PFSK-1 (cell line): Measurements from ENCODE around the gene BRI3BP.

Source experiments
- FOXP2 ChIP-seq: optimal IDR thresholded peaks from 2 replicates; pipeline ENCODE3; 2011; ENCODE audit warnings: borderline replicate concordance, control low read depth, inconsistent platforms; ENCODE audit not compliant: insufficient read depth; ENCODE audit errors: extremely low read length, extremely low read depth
- POLR2AphosphoS5 ChIP-seq: IDR thresholded peaks from 2 replicates; pipeline ENCODE4 v1.6.1; 2012; ENCODE audit warnings: low read depth, mild to moderate bottlenecking, control low read depth, low read length, moderate library complexity
- SIN3A ChIP-seq: IDR thresholded peaks from 2 replicates; pipeline ENCODE4 v1.6.1; 2012; ENCODE audit warnings: mild to moderate bottlenecking, low read length, moderate library complexity, borderline replicate concordance; ENCODE audit not compliant: insufficient read depth
- TAF1 ChIP-seq: IDR thresholded peaks from 2 replicates; pipeline ENCODE4 v1.6.1; 2012; ENCODE audit warnings: low read length, control low read depth, borderline replicate concordance; ENCODE audit not compliant: insufficient read depth
- TF ChIP-seq, protein P1 (sequence below), 2 experiments: IDR thresholded peaks; 2 replicates each; pipeline versions ENCODE4 v1.6.1 to v1.8.0; 2011 to 2012; ENCODE audit warnings: low read depth in 2 of 2, low read length in 2 of 2, control low read depth in 1 of 2, inconsistent platforms in 1 of 2, mild to moderate bottlenecking in 1 of 2, moderate library complexity in 1 of 2; ENCODE audit not compliant: insufficient read depth in 1 of 2

The BRI3BP gene

DNA sequence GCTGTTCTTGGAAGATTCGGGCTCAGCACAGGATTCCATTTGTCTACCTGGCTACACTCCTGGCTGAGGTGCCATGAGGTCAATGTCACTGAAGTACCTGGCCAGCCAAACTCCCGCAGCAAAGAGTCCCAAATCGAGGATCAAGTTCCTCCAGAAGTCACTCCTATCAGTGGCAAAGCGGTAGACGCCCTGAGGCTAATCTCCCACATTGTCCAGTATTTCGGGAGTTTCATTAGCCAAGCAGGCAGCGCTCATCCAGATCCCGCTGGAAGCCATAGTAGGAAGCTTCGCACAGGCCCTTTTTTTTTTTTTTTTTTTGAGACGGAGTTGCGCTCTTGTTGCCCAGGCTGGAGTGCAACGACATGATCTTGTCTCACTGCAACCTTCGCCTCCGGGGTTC, 62.9 kb downstream of the BRI3BP start:
- TF ChIP-seq, protein P1, sequence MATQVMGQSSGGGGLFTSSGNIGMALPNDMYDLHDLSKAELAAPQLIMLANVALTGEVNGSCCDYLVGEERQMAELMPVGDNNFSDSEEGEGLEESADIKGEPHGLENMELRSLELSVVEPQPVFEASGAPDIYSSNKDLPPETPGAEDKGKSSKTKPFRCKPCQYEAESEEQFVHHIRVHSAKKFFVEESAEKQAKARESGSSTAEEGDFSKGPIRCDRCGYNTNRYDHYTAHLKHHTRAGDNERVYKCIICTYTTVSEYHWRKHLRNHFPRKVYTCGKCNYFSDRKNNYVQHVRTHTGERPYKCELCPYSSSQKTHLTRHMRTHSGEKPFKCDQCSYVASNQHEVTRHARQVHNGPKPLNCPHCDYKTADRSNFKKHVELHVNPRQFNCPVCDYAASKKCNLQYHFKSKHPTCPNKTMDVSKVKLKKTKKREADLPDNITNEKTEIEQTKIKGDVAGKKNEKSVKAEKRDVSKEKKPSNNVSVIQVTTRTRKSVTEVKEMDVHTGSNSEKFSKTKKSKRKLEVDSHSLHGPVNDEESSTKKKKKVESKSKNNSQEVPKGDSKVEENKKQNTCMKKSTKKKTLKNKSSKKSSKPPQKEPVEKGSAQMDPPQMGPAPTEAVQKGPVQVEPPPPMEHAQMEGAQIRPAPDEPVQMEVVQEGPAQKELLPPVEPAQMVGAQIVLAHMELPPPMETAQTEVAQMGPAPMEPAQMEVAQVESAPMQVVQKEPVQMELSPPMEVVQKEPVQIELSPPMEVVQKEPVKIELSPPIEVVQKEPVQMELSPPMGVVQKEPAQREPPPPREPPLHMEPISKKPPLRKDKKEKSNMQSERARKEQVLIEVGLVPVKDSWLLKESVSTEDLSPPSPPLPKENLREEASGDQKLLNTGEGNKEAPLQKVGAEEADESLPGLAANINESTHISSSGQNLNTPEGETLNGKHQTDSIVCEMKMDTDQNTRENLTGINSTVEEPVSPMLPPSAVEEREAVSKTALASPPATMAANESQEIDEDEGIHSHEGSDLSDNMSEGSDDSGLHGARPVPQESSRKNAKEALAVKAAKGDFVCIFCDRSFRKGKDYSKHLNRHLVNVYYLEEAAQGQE (IDR thresholded peaks at IDR 0.05; ENCODE audit: insufficient read depth in 1 of 2, low read depth in 2 of 2, low read length in 2 of 2) = no peak
- TF ChIP-seq POLR2AphosphoS5 (no peak), SIN3A (no peak), TAF1 (no peak), FOXP2 (no peak)

DNA sequence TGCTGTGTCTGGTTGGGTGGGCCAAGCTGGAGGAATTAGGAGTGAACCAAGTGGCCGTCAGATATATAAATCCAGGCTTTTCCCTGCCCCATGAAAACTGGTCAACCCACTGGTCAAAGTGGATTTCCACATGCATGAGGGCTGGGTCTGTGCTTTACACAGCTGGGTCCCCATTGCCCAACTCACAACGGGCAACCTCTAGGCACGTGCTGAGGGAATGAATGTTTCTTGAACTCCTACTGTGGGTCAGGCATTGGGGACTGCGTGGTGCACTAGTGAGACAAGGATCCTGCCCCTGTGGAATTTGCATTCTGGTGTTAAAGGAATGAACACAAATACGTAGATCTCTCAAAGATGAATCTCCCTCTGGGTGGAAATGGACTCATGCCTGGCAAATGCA, 64.3 kb downstream of the BRI3BP start:
- TF ChIP-seq FOXP2 = no peak
- TF ChIP-seq SIN3A = no peak
- TF ChIP-seq POLR2AphosphoS5 = no peak
- TF ChIP-seq TAF1 = no peak
- TF ChIP-seq, protein P1 (IDR thresholded peaks at IDR 0.05; ENCODE audit: insufficient read depth in 1 of 2, low read depth in 2 of 2, low read length in 2 of 2) = no peak

DNA sequence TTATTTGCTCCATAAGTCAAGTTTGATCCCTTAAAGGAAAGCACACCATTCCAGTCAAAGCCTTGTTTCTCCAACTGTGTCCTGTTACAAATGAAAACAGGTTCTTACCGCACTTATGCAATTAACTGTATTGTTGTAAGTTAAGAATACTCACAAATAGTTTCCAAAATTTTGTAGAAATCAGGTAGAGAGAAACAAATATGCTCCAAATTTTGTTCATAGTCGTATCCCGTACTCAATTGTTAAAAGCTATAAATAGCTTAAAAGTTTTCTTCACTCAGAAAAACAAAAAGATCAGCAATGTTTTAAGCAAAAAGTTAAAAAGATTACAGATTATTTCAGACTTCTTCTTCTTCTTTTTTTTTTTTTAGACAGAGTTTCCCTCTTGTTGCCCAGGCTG, 67.8 kb downstream of the BRI3BP start:
- TF ChIP-seq, protein P1 (IDR thresholded peaks at IDR 0.05; ENCODE audit: insufficient read depth in 1 of 2, low read depth in 2 of 2, low read length in 2 of 2) = no peak
- no peak for TF ChIP-seq SIN3A
- TF ChIP-seq TAF1 = no peak
- TF ChIP-seq FOXP2 = no peak
- TF ChIP-seq POLR2AphosphoS5 = no peak

DNA sequence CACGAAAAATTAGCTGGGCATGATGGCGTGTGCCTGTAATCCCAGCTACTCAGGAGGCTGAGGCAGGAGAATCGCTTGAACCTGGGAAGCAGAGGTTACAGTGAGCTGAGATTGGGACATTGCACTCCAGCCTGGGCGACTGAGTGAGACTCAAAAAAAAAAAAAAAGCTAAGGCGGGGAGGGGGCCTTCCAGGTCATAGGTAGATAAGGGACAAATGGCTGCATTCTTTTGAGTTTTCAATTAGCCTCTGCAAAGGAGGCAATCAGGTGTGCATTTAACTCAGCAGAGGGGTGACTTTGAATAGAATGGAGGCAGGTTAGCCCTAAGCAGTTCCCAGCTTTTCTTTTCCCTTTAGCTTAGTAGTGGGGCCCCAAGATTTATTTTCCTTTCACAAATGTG, 71.0 kb downstream of the BRI3BP start:
- TF ChIP-seq, protein P1 (IDR thresholded peaks at IDR 0.05; ENCODE audit: insufficient read depth in 1 of 2, low read depth in 2 of 2, low read length in 2 of 2) = no peak
- TF ChIP-seq FOXP2 = no peak
- TF ChIP-seq SIN3A = no peak
- no peak for TF ChIP-seq TAF1
- TF ChIP-seq POLR2AphosphoS5 = no peak

DNA sequence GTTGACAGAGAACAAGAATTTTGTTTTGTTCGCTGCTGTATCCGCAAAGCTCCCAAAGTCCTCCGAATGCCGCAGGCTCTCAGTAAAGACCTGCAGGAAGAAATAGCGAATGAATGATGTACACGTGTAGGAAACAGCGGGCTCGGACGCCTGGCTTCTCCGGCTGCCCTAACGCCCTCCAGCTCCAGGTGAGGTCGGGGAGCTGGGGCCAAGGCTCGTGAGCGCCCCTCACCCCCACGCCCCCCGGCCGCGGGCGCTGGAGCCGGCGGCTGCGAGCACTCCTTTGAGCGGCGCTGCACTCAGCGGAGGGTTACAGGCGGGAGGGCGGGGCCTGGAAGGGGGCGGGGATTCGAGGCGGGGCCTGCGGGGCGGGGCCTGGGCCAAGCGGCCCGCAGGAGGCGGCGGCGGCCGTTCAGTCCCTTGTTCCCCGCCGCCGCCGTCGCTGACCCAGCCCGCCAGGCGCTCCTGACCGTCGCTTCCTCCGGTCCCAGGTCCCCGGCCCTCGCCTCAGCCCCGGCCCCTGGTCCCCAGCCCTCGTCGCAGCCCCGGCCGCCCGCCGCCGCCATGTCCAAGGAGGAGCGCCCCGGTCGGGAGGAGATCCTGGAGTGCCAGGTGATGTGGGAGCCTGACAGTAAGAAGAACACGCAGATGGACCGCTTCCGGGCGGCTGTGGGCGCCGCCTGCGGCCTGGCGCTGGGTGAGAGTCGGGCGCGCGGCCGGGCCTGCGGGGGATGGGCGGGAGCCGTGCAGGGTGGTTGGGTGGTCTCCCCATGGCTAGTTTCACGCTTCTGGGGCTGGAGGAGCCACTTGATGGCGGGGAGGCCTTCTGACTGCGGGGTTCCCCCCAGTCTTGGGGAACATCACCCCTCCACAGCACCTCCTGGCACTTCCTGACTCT, 71.8 kb downstream of the BRI3BP start, which contains the start of gene AACS:
Gene AACS, plus strand, starts transcription at position 415 of the 898 bp plus-strand sequence. Its CDS starts 150 bp downstream, at position 565.
- TF ChIP-seq FOXP2 = no peak
- TF ChIP-seq SIN3A = 0 out of 2 replicates have a peak, but pooled peaks have one; percentile 28
- TF ChIP-seq, protein P1 (IDR thresholded peaks at IDR 0.05; ENCODE audit: insufficient read depth in 1 of 2, low read depth in 2 of 2, low read length in 2 of 2) = peak in 1 of 2 experiments; percentile 27; a peak in 1 of 4 replicates
- TF ChIP-seq POLR2AphosphoS5 = peak; percentile 55; the same call in 1 of the 2 replicates
- TF ChIP-seq TAF1 = 0 out of 2 replicates have a peak, but pooled peaks have one; percentile 44
